GM12878 (cell line): Measurements from ENCODE around the gene TATDN2. TPM values are rescaled to one million over a fixed set of nuclear protein-coding genes. Genes with fewer than 3 reads are reported as not detected.

Experiments
- ASH2L ChIP-seq: fragments of 300-600, 200-600 bp; sonication (generic); IDR thresholded peaks from 2 replicates; pipeline ENCODE4 v1.6.1; 2017; ENCODE audit warnings: low read depth, mild to moderate bottlenecking, borderline replicate concordance
- CBX3 ChIP-seq: fragments of 200-600 bp; sonication (generic); IDR thresholded peaks from 2 replicates; pipeline ENCODE4 v1.6.1; 2016; ENCODE audit warnings: low read depth, borderline replicate concordance
- CBX5 ChIP-seq: sonication (generic); IDR thresholded peaks from 2 replicates; pipeline ENCODE4 v1.6.1; 2016; ENCODE audit warnings: low read depth, moderate library complexity, mild to moderate bottlenecking, inconsistent platforms
- KLF5 ChIP-seq: fragments of 450-650 bp; IDR thresholded peaks from 2 replicates; pipeline ENCODE4 v1.6.1; 2014; ENCODE audit warnings: mild to moderate bottlenecking; ENCODE audit not compliant: partially characterized antibody
- NR2C2 ChIP-seq: IDR thresholded peaks from 2 replicates; pipeline ENCODE4 v1.6.1; 2011; ENCODE audit warnings: borderline replicate concordance, low read depth; ENCODE audit not compliant: control insufficient read depth, insufficient read length
- RAD21 ChIP-seq: IDR thresholded peaks from 2 replicates; pipeline ENCODE4 v1.6.1; 2011; ENCODE audit warnings: mild to moderate bottlenecking, low read depth, low read length, moderate library complexity; ENCODE audit not compliant: insufficient read depth
- SPI1 ChIP-seq: IDR thresholded peaks from 2 replicates; pipeline ENCODE4 v1.6.1; 2011; ENCODE audit warnings: low read depth, mild to moderate bottlenecking, low read length, moderate library complexity, borderline replicate concordance; ENCODE audit not compliant: insufficient read depth
- ZBTB4 ChIP-seq: fragments of 450-650 bp; formaldehyde crosslinking; IDR thresholded peaks from 2 replicates; pipeline ENCODE4 v1.4.0; 2022; ENCODE audit warnings: mild to moderate bottlenecking, moderate library complexity
- polyA plus RNA-seq, 11 experiments: library from polyadenylated mRNA; depleted of rRNA in 4 of 11; unstranded in 6 of 11; stranded (reverse) in 5 of 11; fragments of >200 nt; fragmentation: Nextera tagmentation in 4 of 11; fragmentation: Illumina TruSeq in 1 of 11; extraction: Ambion mirVana in 4 of 11; extraction: Trizol in 1 of 11; gene quantifications; 1 replicate in 1 of 11; 2 replicates in 10 of 11; pipeline versions ENCODE4 v1.2.1 to v1.2.3, GENCODE V29; 2011 to 2016; ENCODE audit warnings: inconsistent platforms in 2 of 11, missing spikeins in 2 of 11, low read depth in 1 of 11
- total RNA-seq, 4 experiments: library from RNA; depleted of rRNA in 3 of 4; stranded (reverse); fragments of >200 nt in 3 of 4; fragmentation: Illumina TruSeq in 1 of 4; extraction: Trizol in 1 of 4; gene quantifications; 2 replicates each; pipeline versions ENCODE4 v1.2.1 to v1.2.3, GENCODE V29; 2013 to 2021

TATDN2 gene
- total and polyA plus RNA-seq, 10 of the 15 experiments (the other 5 are each of a cell fraction or from before 2014, with no cell fraction given) = 4.2 to 36.5 (median 15.8) TPM

- TF ChIP-seq SPI1 = 0 out of 2 replicates have a peak, but pooled peaks have one; percentile 10
- 0 out of 2 replicates have a peak, but pooled peaks have one; percentile 10 for TF ChIP-seq ASH2L
- no peak for TF ChIP-seq RAD21
- no peak for TF ChIP-seq CBX3
- no peak for TF ChIP-seq NR2C2
- TF ChIP-seq ZBTB4 (CRISPR knock-in tag) = no peak
- TF ChIP-seq CBX5 = no peak
- TF ChIP-seq KLF5 = no peak
These were observed 907 bp downstream of the TATDN2 start (continued) for GRCh38 chr3:10248984-10249748.
